Endothelial cell of umbilical vein (primary cell): ENCODE results near the gene NETO1. TPM values are rescaled to one million over a fixed set of nuclear protein-coding genes. Genes with fewer than 3 reads are reported as not detected.

Source experiments
- BruUV-seq: library from RNA; stranded (reverse); fragments of 400-500 nt; replicated peaks from 2 replicates; lab custom pipeline; 2021; lab: Mats Ljungman, UMichigan
- CTCF ChIA-PET: fragments of 300-600, 350-600 bp; sonication (Branson Sonifier 250); formaldehyde crosslinking; loops from one replicate; lab custom pipeline; 2021; ENCODE audit warnings: antibody characterized with exemption, inconsistent platforms; lab: Charles Lee
- POLR2A ChIA-PET: fragments of 300-600, 350-600 bp; sonication (Branson Sonifier 250); formaldehyde crosslinking; loops from one replicate; lab custom pipeline; 2021; ENCODE audit warnings: antibody characterized with exemption, inconsistent platforms; lab: Charles Lee
- DNase-seq: peaks from one replicate; pipeline ENCODE4 v3.0.0-alpha.2; 2011; ENCODE audit warnings: low read depth, low spot score
- FAIRE-seq: peaks from 2 replicates; lab custom pipeline; 2011; peaks lifted over from hg19 to GRCh38; lab: Jason Lieb, UNC
- H2AFZ ChIP-seq: 2 replicates; pipeline ENCODE4 v1.6.0; 2012; ENCODE audit warnings: low read depth, low read length, control low read depth, inconsistent platforms
- H3K27ac ChIP-seq: 2 replicates; pipeline ENCODE4 v1.5.1; 2011; ENCODE audit warnings: low read depth, mild to moderate bottlenecking, control low read depth, low read length, moderate library complexity; ENCODE audit not compliant: insufficient read depth
- H3K27me3 ChIP-seq, 2 experiments: 2 replicates each; pipeline versions ENCODE4 v1.6.0 to v1.6.1; 2011; ENCODE audit warnings: low read length in 2 of 2, mixed read lengths in 1 of 2; ENCODE audit not compliant: control insufficient read depth in 2 of 2, insufficient read depth in 2 of 2
- H3K36me3 ChIP-seq, 2 experiments: 2 replicates in 1 of 2; 3 replicates in 1 of 2; pipeline ENCODE4 v1.5.1; 2011; ENCODE audit warnings: low read length in 2 of 2, mild to moderate bottlenecking in 1 of 2, moderate library complexity in 1 of 2; ENCODE audit not compliant: control insufficient read depth in 2 of 2, insufficient read depth in 2 of 2; ENCODE audit errors: extremely low read depth in 1 of 2
- H3K4me1 ChIP-seq: 3 replicates; pipeline ENCODE4 v1.5.1; 2011; ENCODE audit warnings: mild to moderate bottlenecking, low read length; ENCODE audit not compliant: control insufficient read depth, insufficient read depth; ENCODE audit errors: extremely low read depth
- H3K4me2 ChIP-seq: 2 replicates; pipeline ENCODE4 v1.6.1; 2011; ENCODE audit warnings: low read length, control low read depth, mixed read lengths; ENCODE audit not compliant: insufficient read depth
- H3K4me3 ChIP-seq, 3 experiments: fragments of 200-600 bp in 1 of 3; sonication (generic), shearing (Covaris generic) in 1 of 3; replicated peaks in 1 of 3; 2 replicates each; pipeline ENCODE4 v1.5.1; 2011 to 2016; ENCODE audit warnings: control low read depth in 3 of 3, low read length in 3 of 3, mild to moderate bottlenecking in 2 of 3, inconsistent platforms in 1 of 3, low read depth in 1 of 3, moderate library complexity in 1 of 3; ENCODE audit not compliant: insufficient read depth in 1 of 3
- H3K79me2 ChIP-seq: 2 replicates; pipeline ENCODE4 v1.6.0; 2012; ENCODE audit warnings: low read length, inconsistent platforms; ENCODE audit not compliant: control insufficient read depth, insufficient read depth
- H3K9ac ChIP-seq: replicated peaks from 2 replicates; pipeline ENCODE3; 2011; ENCODE audit warnings: low read length, control low read depth; ENCODE audit not compliant: insufficient read depth; ENCODE audit errors: extremely low read depth
- H3K9me1 ChIP-seq: replicated peaks from 3 replicates; pipeline ENCODE4 v1.6.0; 2011; ENCODE audit warnings: mild to moderate bottlenecking, low read length; ENCODE audit not compliant: control insufficient read depth, insufficient read depth; ENCODE audit errors: extremely low read depth
- H3K9me3 ChIP-seq: replicated peaks from 2 replicates; pipeline ENCODE4 v1.5.1; 2012; ENCODE audit warnings: low read length, inconsistent platforms; ENCODE audit not compliant: control insufficient read depth, insufficient read depth
- H4K20me1 ChIP-seq: replicated peaks from 2 replicates; pipeline ENCODE3; 2011; ENCODE audit warnings: mild to moderate bottlenecking, low read length; ENCODE audit not compliant: control insufficient read depth, insufficient read depth; ENCODE audit errors: extremely low read depth
- CTCF ChIP-seq, 2 donors: IDR thresholded peaks; 1 replicate in 1 of 2; 2 replicates in 1 of 2; pipeline ENCODE4 v1.5.1; 2011; ENCODE audit warnings: low read length in 2 of 2, mild to moderate bottlenecking in 2 of 2, moderate library complexity in 2 of 2, control low read depth in 1 of 2, inconsistent platforms in 1 of 2, low read depth in 1 of 2; ENCODE audit not compliant: insufficient read depth in 1 of 2; ENCODE audit errors: extremely low read depth in 1 of 2
- EZH2 ChIP-seq: IDR thresholded peaks from 2 replicates; pipeline ENCODE4 v1.6.1; 2012; ENCODE audit warnings: borderline replicate concordance, low read depth, mild to moderate bottlenecking, moderate library complexity, low read length, inconsistent platforms; ENCODE audit not compliant: severe bottlenecking
- FOS ChIP-seq: IDR thresholded peaks from 2 replicates; pipeline ENCODE4 v1.6.1; 2011; ENCODE audit warnings: mild to moderate bottlenecking, low read length, moderate library complexity, borderline replicate concordance; ENCODE audit not compliant: insufficient read depth
- GATA2 ChIP-seq: IDR thresholded peaks from 2 replicates; pipeline ENCODE4 v1.7.0; 2011; ENCODE audit warnings: low read depth, mild to moderate bottlenecking, moderate library complexity, mixed read lengths, low read length; ENCODE audit not compliant: insufficient read length, insufficient read depth
- JUN ChIP-seq: IDR thresholded peaks from 2 replicates; pipeline ENCODE4 v1.6.1; 2011; ENCODE audit warnings: borderline replicate concordance, low read depth; ENCODE audit not compliant: insufficient read length, insufficient read depth
- MAX ChIP-seq: IDR thresholded peaks from 2 replicates; pipeline ENCODE4 v1.6.1; 2011; ENCODE audit not compliant: insufficient read depth, insufficient read length
- MYC ChIP-seq: IDR thresholded peaks from one replicate; pipeline ENCODE4 v1.6.1; 2011; ENCODE audit warnings: mild to moderate bottlenecking, low read depth, low read length
- POLR2A ChIP-seq: IDR thresholded peaks from 2 replicates; pipeline ENCODE4 v1.6.1; 2012; ENCODE audit warnings: low read depth, mild to moderate bottlenecking, control low read depth, low read length
- POLR2AphosphoS5 ChIP-seq: IDR thresholded peaks from 2 replicates; pipeline ENCODE4 v1.6.1; 2012; ENCODE audit warnings: low read depth, mild to moderate bottlenecking, control low read depth, low read length, moderate library complexity; ENCODE audit not compliant: insufficient read depth
- dilution Hi-C: fragments of 300-500 bp; cut with MboI; formaldehyde crosslinking; loops from one replicate; pipeline ENCODE4 v1.15.0; 2019; ENCODE audit warnings: low sequenced_read_pairs; ENCODE audit not compliant: extremely low pct_ligation_motif_present
- intact Hi-C: fragments of 100-400 bp; cut with micrococcal nuclease; formaldehyde crosslinking; loops from one replicate; pipeline ENCODE4 v1.10.0; 2022
- polyA plus RNA-seq, 4 experiments: library from polyadenylated mRNA; depleted of rRNA in 3 of 4; stranded (reverse) in 3 of 4; unstranded in 1 of 4; fragments of >200 nt; gene quantifications; 2 replicates each; pipeline versions ENCODE4 v1.2.1 to v1.2.3, GENCODE V29; 2011 to 2012; ENCODE audit warnings: missing spikeins in 1 of 4
- total RNA-seq: library from RNA; stranded (reverse); gene quantifications from 2 replicates; pipeline ENCODE4 v1.2.3, GENCODE V29; 2021

NETO1 gene
- total and polyA plus RNA-seq, 2 donors (not counting 3 experiments of a cell fraction or from before 2014, with no cell fraction given), result not detected

- FAIRE-seq (no peak), DNase-seq (no peak)
- H3K79me2 ChIP-seq, result no peaks in the 10 kb centered on the region
- H3K4me3 ChIP-seq, result no peak overlapping the region
- no peaks in the 10 kb centered on the region for H3K9me1 ChIP-seq
- POLR2A ChIA-PET, result no interaction called here
- H3K27me3 ChIP-seq, result no peaks in the 10 kb centered on the region
- no peak overlapping the region for H3K4me2 ChIP-seq
- dilution Hi-C loops, result no loop called here
- no peak overlapping the region for H2AFZ ChIP-seq
- no peak for TF ChIP-seq POLR2A
- TF ChIP-seq CTCF (IDR thresholded peaks at IDR 0.05; ENCODE audit: extremely low read depth in 1 of 2, insufficient read depth in 1 of 2, low read depth in 1 of 2, low read length in 2 of 2), result no peak
- TF ChIP-seq JUN, result no peak
- no peak for TF ChIP-seq EZH2
- no peak for TF ChIP-seq POLR2AphosphoS5
- no peak for TF ChIP-seq MAX
- no peak for TF ChIP-seq GATA2
- no peak for TF ChIP-seq FOS
- no peak for TF ChIP-seq MYC
- H3K27ac ChIP-seq, result no peak overlapping the region
- no TSS peak for BruUV-seq
- no peak overlapping the region for H3K9ac ChIP-seq
- no peaks in the 10 kb centered on the region for H3K36me3 ChIP-seq
- no peaks in the 10 kb centered on the region for H4K20me1 ChIP-seq
- intact Hi-C loops, result no loop called here
- CTCF ChIA-PET, result no interaction called here
- H3K4me1 ChIP-seq, result no peaks in the 10 kb centered on the region
- H3K9me3 ChIP-seq, result no peaks in the 10 kb centered on the region
Observed at GRCh38 chr18:72774914-72775313, 92.9 kb downstream of the NETO1 start.
